Metanephros (tissue), 2 donors: ENCODE results near the gene MAGI1. TPM values are rescaled to one million over a fixed set of nuclear protein-coding genes. Genes with fewer than 3 reads are reported as not detected.

ENCODE experiments used
- small RNA-seq: library from RNA; depleted of rRNA; stranded (forward); fragments of <200 nt; gene quantifications from one replicate; pipeline ENCODE3, GENCODE V24; 2014; ENCODE audit warnings: low replicate concordance
- total RNA-seq: library from RNA; depleted of rRNA; stranded (reverse); fragments of >200 nt; gene quantifications from one replicate; pipeline ENCODE4 v1.2.3, GENCODE V29; 2014

The MAGI1 gene
- total RNA-seq, result 54.2 TPM

GRCh38 chr3:66038726-66039589 lies at the start of gene MAGI1:
Gene MAGI1 (minus strand): TSS chr3:66038918. CDS start chr3:66038308, 610 bp downstream.

Small RNA genes lying within 50 kb of the gene (small RNA-seq; reads per million reads assigned to genes)
- not detected for gene RF00019

Other genes starting within 250 kb of the MAGI1 start
- gene SLC25A26, start 182.1 kb upstream of the MAGI1 start, total RNA-seq, result 27.9 TPM